Right renal cortex interstitium (tissue), 3 donors: Measurements from ENCODE around the gene FHOD3. TPM values are rescaled to one million over a fixed set of nuclear protein-coding genes. Genes with fewer than 3 reads are reported as not detected.
"Not testable (repeated sequence)": the region's sequence is repeated elsewhere in the genome, so short reads cannot be mapped to it uniquely, and the experiment has no call there.

Experiments
- DNase-seq, 3 donors: peaks; one replicate each; pipeline ENCODE4 v3.0.0-alpha.2; 2013; ENCODE audit warnings: low read depth in 3 of 3, low spot score in 2 of 3
- polyA plus RNA-seq, 3 donors: library from polyadenylated mRNA; unstranded; fragments of 120-200 nt; gene quantifications; one replicate each; pipeline ENCODE4 v1.2.1, GENCODE V29; 2013; ENCODE audit not compliant: insufficient read length in 3 of 3

FHOD3 gene
- polyA plus RNA-seq, 3 donors: 39.8 to 45.6 (median 40.1) TPM

- no peak for DNase-seq
These were observed 144.1 kb downstream of the FHOD3 start for GRCh38 chr18:36441426-36442240.

GRCh38 chr18:36442717-36443116 lies 145.2 kb downstream of the FHOD3 start:
- no peak for DNase-seq

DNA sequence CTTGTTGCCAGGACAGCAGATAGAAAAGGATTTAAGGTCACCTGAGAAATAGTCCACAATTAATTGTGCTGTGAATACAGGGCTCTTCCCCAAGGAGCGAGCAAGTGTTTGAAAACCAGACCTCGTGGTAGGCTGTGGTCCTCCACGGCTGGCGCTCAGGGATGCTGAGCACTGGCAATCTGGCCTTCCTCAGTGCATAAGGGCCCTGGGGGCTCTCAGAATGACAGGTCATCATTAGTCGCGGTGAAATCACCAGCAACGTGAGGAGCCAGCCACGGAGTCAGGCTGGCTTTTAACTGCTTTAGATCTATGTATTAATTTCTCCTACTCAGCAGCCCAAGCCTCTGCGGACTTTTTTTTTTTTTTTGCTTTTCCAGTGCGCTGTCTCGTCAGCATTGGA lies 148.5 kb downstream of the FHOD3 start:
- no peak for DNase-seq

GRCh38 chr18:36448384-36449290 lies 151.1 kb downstream of the FHOD3 start:
- DNase-seq: no peak

DNA sequence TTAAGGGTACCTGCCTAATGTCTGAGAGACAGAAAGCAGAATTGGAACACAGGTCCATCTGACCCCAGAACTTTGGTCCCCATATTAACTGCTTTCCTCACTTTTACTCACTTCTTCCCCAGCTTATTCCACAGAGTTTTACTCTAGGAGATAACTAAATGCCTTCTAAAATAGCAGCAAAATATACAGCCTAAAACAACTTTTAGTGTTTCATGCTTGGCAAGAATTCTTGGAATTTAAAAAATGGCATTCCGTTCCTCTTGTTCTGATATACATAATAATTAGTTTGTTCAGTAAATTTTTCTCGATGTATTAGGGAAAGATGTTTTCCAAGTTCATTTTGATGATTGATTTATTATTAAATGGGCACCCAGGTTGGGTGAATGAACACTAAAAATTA lies 151.9 kb downstream of the FHOD3 start:
- no peak for DNase-seq

- no peak for DNase-seq
These were observed 152.8 kb downstream of the FHOD3 start for GRCh38 chr18:36450264-36450663.

GRCh38 chr18:36451454-36452251 lies 154.1 kb downstream of the FHOD3 start:
- DNase-seq: no peak

DNA sequence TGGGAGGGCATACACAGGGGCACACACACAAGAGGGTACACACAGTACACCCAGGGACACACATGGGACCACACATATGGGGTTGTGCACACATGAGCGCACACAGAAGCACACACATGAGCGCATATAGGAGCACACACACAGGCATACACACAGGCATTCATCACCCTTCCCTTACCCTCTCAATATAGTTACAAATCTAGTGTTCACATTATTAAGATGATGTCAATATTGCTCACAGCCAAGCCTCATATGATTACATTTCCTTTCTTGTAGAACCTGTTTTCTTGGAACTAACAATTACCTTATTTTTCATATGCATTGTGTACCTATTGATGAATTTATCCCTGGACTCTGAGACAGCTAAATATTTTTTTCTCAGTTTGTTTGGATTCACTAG lies 156.7 kb downstream of the FHOD3 start:
- no peak for DNase-seq

- no peak for DNase-seq
These were observed 157.4 kb downstream of the FHOD3 start for GRCh38 chr18:36454848-36455458.

DNA sequence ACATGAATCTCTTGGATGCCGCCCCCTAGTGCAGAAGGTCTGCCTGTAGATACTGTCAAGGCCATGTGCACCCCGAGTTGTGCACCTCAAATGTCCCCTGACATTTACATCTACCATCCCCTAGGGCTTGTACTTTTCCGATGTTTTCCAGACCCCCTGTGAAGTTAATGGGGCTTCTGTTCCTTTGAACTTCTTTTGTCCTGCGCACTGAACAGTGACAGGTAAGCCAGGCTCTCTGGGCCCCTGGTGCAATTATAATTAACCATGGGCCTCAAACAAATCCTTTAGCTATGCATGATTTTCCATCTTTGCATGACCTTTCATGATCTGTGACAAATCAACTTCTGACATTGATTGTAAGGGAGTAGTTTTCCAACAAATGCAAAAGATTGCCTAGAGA lies 158.4 kb downstream of the FHOD3 start:
- DNase-seq: no peak

- no peak for DNase-seq
These were observed 159.1 kb downstream of the FHOD3 start for GRCh38 chr18:36456622-36457021.

- DNase-seq: no peak
These were observed 160.2 kb downstream of the FHOD3 start for GRCh38 chr18:36457683-36458082.

- DNase-seq: no peak
These were observed 160.8 kb downstream of the FHOD3 start for GRCh38 chr18:36458306-36458705.

GRCh38 chr18:36459203-36459602 lies 161.7 kb downstream of the FHOD3 start:
- DNase-seq: no peak

DNA sequence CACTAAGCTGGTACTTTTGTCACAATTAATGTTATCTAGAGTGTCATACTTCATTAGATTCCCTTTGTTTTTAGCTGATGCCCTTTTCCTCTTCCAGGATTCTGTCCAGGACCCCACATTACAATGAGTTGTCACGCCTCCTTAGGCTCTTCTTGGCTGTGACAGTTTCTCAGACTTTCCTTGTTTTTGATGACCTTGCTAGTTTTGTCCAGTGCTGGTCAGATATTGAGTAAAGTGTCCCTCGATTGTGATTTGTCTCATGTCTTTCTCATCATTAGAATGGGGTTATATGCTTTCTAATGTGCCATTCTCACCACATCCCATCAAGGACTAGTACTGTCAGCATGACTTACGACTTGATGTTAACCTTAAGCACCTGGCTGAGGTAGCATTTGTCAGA lies 162.3 kb downstream of the FHOD3 start:
- no peak for DNase-seq

DNA sequence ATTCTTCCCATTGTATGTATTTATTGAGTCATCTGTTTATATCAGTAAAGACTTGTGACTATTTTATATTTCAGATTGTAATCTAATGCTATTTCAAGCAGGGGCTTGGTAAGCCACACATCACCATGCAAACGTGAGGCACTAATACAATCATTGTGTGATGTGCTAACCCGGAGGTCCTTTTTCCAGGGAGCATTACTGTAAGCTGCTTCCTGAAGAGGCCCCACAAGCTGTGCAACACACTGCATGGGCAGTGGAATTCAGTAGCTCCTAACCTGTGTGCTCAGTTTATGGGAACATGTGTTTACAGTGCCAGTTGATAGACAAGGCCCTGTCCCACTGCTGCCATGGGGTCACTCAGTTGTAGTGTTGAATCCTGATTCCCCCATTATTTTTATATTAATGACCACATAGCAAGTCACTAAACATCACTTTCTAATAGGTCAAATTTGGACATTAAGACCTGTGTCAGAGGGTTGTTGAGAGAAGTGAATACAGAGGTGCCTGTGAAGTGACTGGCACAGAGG lies 162.9 kb downstream of the FHOD3 start:
- no peak for DNase-seq

- DNase-seq: no peak
These were observed 163.3 kb downstream of the FHOD3 start for GRCh38 chr18:36460854-36461253.

DNA sequence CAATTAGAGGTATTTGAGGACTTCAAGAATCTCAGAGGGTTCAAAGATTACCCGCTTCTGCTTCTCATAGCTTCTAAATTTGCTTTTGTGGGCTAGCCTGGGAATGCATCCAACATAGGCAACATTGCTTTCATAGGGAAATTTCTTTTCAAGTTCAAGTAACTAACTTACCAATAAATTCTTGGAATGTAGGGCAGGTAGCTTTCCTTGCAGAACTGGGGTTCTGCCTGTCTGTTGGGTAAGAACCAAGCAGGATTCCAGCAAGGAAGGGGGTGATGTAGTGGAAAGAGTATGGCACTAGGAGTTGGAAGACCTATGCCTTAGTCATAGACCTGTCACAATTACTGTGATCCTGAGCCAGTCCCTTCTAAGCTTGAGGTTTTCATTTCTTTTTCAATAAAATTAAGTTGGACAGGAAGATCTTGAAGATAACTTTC lies 164.1 kb downstream of the FHOD3 start:
- no peak for DNase-seq

GRCh38 chr18:36463516-36463915 lies 166.0 kb downstream of the FHOD3 start:
- DNase-seq: not testable (repeated sequence)

DNA sequence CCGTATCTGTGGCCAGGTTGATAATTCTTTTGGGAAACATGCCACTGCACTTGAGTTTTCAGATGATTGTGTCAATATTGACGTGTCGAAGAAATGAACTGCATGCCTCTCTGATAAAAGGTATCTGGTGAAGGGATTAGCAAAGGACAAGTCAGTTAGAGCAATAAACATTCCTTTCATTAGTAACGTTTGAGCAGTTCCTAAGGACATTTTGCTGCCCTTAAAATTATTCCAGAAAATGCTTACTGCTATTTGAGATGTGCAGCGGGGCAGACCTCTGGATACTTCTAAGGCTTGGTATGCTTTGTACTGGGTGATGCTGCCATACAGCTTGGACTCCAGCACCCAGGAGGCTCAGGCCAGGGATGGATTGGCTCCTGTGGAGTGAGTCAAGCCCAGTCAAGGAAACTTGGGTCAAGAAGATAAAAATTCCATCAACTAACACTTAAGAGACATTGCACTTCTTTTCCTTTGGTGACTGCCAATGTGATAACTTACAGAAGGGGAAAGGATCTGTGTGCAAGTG lies 166.7 kb downstream of the FHOD3 start:
- DNase-seq: no peak
